ENCODE measurements around the gene SPTA1.

SPTA1 gene

DNA sequence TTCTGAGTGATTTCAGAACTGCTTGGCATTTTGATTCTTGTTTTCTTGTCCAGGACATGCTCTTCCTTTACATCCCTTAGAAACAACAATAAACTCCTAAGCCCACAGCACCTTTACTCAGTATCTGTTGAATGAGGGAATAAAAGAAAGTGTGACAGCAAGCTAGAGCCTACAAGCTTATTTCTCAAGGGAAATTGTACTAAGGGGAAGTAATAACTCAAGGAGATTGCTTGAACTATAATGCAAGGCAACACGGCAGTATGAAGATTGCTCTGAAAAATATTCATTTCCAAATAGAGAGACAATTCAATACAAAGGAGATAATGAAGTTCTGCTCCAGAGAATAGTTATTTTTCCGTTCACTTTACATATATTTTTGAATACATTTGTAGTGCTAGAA, 122.7 kb downstream of the SPTA1 start:
- no peak for DNase-seq
